Keratinocyte (primary cell): ENCODE data around the gene ANHX. TPM values are rescaled to one million over a fixed set of nuclear protein-coding genes. Genes with fewer than 3 reads are reported as not detected.
"Not testable (repeated sequence)": the region's sequence is repeated elsewhere in the genome, so short reads cannot be mapped to it uniquely, and the experiment has no call there.

Experiments
- DNase-seq: peaks from one replicate; pipeline ENCODE4 v3.0.0-alpha.2; 2011; ENCODE audit warnings: low read depth, missing footprints, low spot score
- FAIRE-seq: peaks from 2 replicates; lab custom pipeline; 2011; peaks lifted over from hg19 to GRCh38; lab: Jason Lieb, UNC
- H2AFZ ChIP-seq: 2 replicates; pipeline ENCODE4 v1.6.0; 2012; ENCODE audit warnings: low read length, control low read depth, inconsistent platforms; ENCODE audit not compliant: control insufficient read depth
- H3K27ac ChIP-seq: 2 replicates; pipeline ENCODE4 v1.5.1; 2011; ENCODE audit warnings: low read length; ENCODE audit not compliant: control insufficient read depth, insufficient read depth
- H3K27me3 ChIP-seq: 3 replicates; pipeline ENCODE4 v1.6.0; 2011; ENCODE audit warnings: low read length; ENCODE audit not compliant: control insufficient read depth, insufficient read depth; ENCODE audit errors: extremely low read depth
- H3K36me3 ChIP-seq, 2 experiments: 2 replicates in 1 of 2; 3 replicates in 1 of 2; pipeline ENCODE4 v1.5.1; 2011; ENCODE audit warnings: low read length in 2 of 2, mild to moderate bottlenecking in 1 of 2; ENCODE audit not compliant: control insufficient read depth in 2 of 2, insufficient read depth in 2 of 2; ENCODE audit errors: extremely low read depth in 1 of 2
- H3K4me1 ChIP-seq: 3 replicates; pipeline ENCODE4 v1.5.1; 2011; ENCODE audit warnings: low read length; ENCODE audit not compliant: control insufficient read depth, insufficient read depth; ENCODE audit errors: extremely low read depth
- H3K4me2 ChIP-seq: 3 replicates; pipeline ENCODE4 v1.6.0; 2011; ENCODE audit warnings: low read depth, low read length; ENCODE audit not compliant: control insufficient read depth, insufficient read depth; ENCODE audit errors: extremely low read depth
- H3K4me3 ChIP-seq, 3 experiments: fragments of 200-600 bp in 1 of 3; sonication (generic) in 1 of 3; 2 replicates in 2 of 3; 3 replicates in 1 of 3; pipeline ENCODE4 v1.5.1; 2011 to 2016; ENCODE audit warnings: low read length in 3 of 3, mild to moderate bottlenecking in 3 of 3, control low read depth in 2 of 3, inconsistent platforms in 1 of 3, low read depth in 1 of 3, mixed read lengths in 1 of 3, mixed run types in 1 of 3, moderate library complexity in 1 of 3; ENCODE audit not compliant: control insufficient read depth in 2 of 3, insufficient read depth in 2 of 3; ENCODE audit errors: extremely low read depth in 1 of 3
- H3K79me2 ChIP-seq: 2 replicates; pipeline ENCODE4 v1.6.0; 2012; ENCODE audit warnings: low read length; ENCODE audit not compliant: control insufficient read depth, insufficient read depth
- H3K9ac ChIP-seq: 3 replicates; pipeline ENCODE4 v1.6.0; 2011; ENCODE audit warnings: low read length; ENCODE audit not compliant: control insufficient read depth, insufficient read depth; ENCODE audit errors: extremely low read depth
- H3K9me1 ChIP-seq: 3 replicates; pipeline ENCODE4 v1.6.0; 2011; ENCODE audit warnings: low read length; ENCODE audit not compliant: control insufficient read depth, insufficient read depth; ENCODE audit errors: extremely low read depth
- H3K9me3 ChIP-seq: 2 replicates; pipeline ENCODE4 v1.5.1; 2012; ENCODE audit warnings: low read depth, low read length; ENCODE audit not compliant: control insufficient read depth
- H4K20me1 ChIP-seq: 3 replicates; pipeline ENCODE4 v1.6.0; 2011; ENCODE audit warnings: low read length; ENCODE audit not compliant: control insufficient read depth, insufficient read depth; ENCODE audit errors: extremely low read depth
- CTCF ChIP-seq, 3 experiments: IDR thresholded peaks in 1 of 3; conservative IDR thresholded peaks in 1 of 3; optimal IDR thresholded peaks in 1 of 3; 2 replicates in 2 of 3; 3 replicates in 1 of 3; pipeline versions ENCODE3 to v1.5.1; 2011; ENCODE audit warnings: low read length in 3 of 3, mild to moderate bottlenecking in 3 of 3, moderate library complexity in 2 of 3, control low read depth in 1 of 3, inconsistent platforms in 1 of 3; ENCODE audit not compliant: insufficient read depth in 2 of 3; ENCODE audit errors: extremely low read depth in 1 of 3
- EZH2 ChIP-seq: IDR thresholded peaks from one replicate; pipeline ENCODE4 v1.6.1; 2012; ENCODE audit warnings: inconsistent platforms, mild to moderate bottlenecking, low read length, moderate library complexity
- dilution Hi-C: fragments of 300-500 bp; cut with MboI; formaldehyde crosslinking; loops from one replicate; pipeline ENCODE4 v1.7.0; 2020; ENCODE audit warnings: low sequenced_read_pairs; ENCODE audit not compliant: extremely low pct_ligation_motif_present
- polyA plus RNA-seq, 5 experiments: library from polyadenylated mRNA; depleted of rRNA in 3 of 5; stranded (reverse) in 3 of 5; stranded (forward) in 1 of 5; unstranded in 1 of 5; fragments of >200 nt; gene quantifications; 1 replicate in 1 of 5; 2 replicates in 3 of 5; 3 replicates in 1 of 5; pipeline versions ENCODE4 v1.2.1 to v1.2.3, GENCODE V29; 2011 to 2012; ENCODE audit warnings: missing spikeins in 2 of 5, low read depth in 1 of 5, low replicate concordance in 1 of 5

ANHX gene
- polyA plus RNA-seq, 1 donor (not counting 4 experiments of a cell fraction or from before 2014, with no cell fraction given) = not detected

- Histone ChIP-seq H3K36me3 (no peaks in the 10 kb centered on the region), H3K27ac (no peak overlapping the region), H4K20me1 (no peaks in the 10 kb centered on the region), H3K27me3 (no peaks in the 10 kb centered on the region), H2AFZ (no peak overlapping the region), H3K4me2 (no peak overlapping the region), H3K4me1 (no peaks in the 10 kb centered on the region), H3K9ac (no peak overlapping the region), H3K9me1 (no peaks in the 10 kb centered on the region), H3K4me3 (no peak overlapping the region), H3K79me2 (no peaks in the 10 kb centered on the region), H3K9me3 (no peaks in the 10 kb centered on the region)
- dilution Hi-C loops = no loop called here
- no peak for FAIRE-seq
- TF ChIP-seq EZH2 = no peak
- TF ChIP-seq CTCF (optimal IDR thresholded peaks at IDR 0.05 in 1 of 3, IDR thresholded peaks at IDR 0.05 in 1 of 3, conservative IDR thresholded peaks at IDR 0.05 in 1 of 3; ENCODE audit: extremely low read depth in 1 of 3, insufficient read depth in 2 of 3, low read length in 3 of 3) = no peak
- no peak for DNase-seq
Observed at GRCh38 chr12:133264173-133264572, 28.5 kb upstream of the ANHX start.

GRCh38 chr12:133256321-133256720 lies 20.6 kb upstream of the ANHX start:
- FAIRE-seq = no peak
- no peaks in the 10 kb centered on the region for H3K27me3 ChIP-seq
- no peaks in the 10 kb centered on the region for H4K20me1 ChIP-seq
- H3K4me1 ChIP-seq = no peaks in the 10 kb centered on the region
- no peak overlapping the region for H3K4me3 ChIP-seq
- H2AFZ ChIP-seq = no peak overlapping the region
- DNase-seq = no peak
- no peak overlapping the region for H3K4me2 ChIP-seq
- H3K9me1 ChIP-seq = no peaks in the 10 kb centered on the region
- no peaks in the 10 kb centered on the region for H3K36me3 ChIP-seq
- H3K9ac ChIP-seq = no peak overlapping the region
- H3K27ac ChIP-seq = no peak overlapping the region
- TF ChIP-seq CTCF (optimal IDR thresholded peaks at IDR 0.05 in 1 of 3, IDR thresholded peaks at IDR 0.05 in 1 of 3, conservative IDR thresholded peaks at IDR 0.05 in 1 of 3; ENCODE audit: extremely low read depth in 1 of 3, insufficient read depth in 2 of 3, low read length in 3 of 3) (no peak), EZH2 (no peak)
- dilution Hi-C loops = no loop called here
- no peaks in the 10 kb centered on the region for H3K79me2 ChIP-seq
- no peaks in the 10 kb centered on the region for H3K9me3 ChIP-seq

GRCh38 chr12:133255833-133256232 lies 20.2 kb upstream of the ANHX start:
- H3K9me1 ChIP-seq, DNase-seq, FAIRE-seq, H3K4me3 ChIP-seq, H3K79me2 ChIP-seq, H3K36me3 ChIP-seq, H3K9me3 ChIP-seq, H4K20me1 ChIP-seq, H3K27me3 ChIP-seq, H3K27ac ChIP-seq, H3K9ac ChIP-seq, H3K4me2 ChIP-seq, H2AFZ ChIP-seq, H3K4me1 ChIP-seq, dilution Hi-C loops: not testable (repeated sequence)
